Testis (tissue), 2 donors: ENCODE results near the gene GPX7.

Source experiments
- CTCF ChIP-seq, 3 experiments: fragments of 450-650 bp in 2 of 3; fragments of 200-600 bp in 1 of 3; sonication (generic) in 1 of 3; IDR thresholded peaks; one replicate each; pipeline ENCODE4 v1.5.1; 2016 to 2019; ENCODE audit warnings: antibody characterized with exemption in 3 of 3, mild to moderate bottlenecking in 2 of 3, moderate library complexity in 1 of 3
- POLR2A ChIP-seq: fragments of 450-650 bp; IDR thresholded peaks from one replicate; pipeline ENCODE4 v1.6.1; 2017; ENCODE audit warnings: antibody characterized with exemption, mild to moderate bottlenecking, moderate library complexity

- no peak for TF ChIP-seq CTCF (IDR thresholded peaks at IDR 0.05)
- no peak for TF ChIP-seq POLR2A
These were observed 26.6 kb downstream of the GPX7 start for GRCh38 chr1:52628614-52629324.
